ENCODE results near the gene DENND2A. TPM values are rescaled to one million over a fixed set of nuclear protein-coding genes. Genes with fewer than 3 reads are reported as not detected.

The DENND2A gene
- polyA plus RNA-seq, 3 donors = not detected

DNA sequence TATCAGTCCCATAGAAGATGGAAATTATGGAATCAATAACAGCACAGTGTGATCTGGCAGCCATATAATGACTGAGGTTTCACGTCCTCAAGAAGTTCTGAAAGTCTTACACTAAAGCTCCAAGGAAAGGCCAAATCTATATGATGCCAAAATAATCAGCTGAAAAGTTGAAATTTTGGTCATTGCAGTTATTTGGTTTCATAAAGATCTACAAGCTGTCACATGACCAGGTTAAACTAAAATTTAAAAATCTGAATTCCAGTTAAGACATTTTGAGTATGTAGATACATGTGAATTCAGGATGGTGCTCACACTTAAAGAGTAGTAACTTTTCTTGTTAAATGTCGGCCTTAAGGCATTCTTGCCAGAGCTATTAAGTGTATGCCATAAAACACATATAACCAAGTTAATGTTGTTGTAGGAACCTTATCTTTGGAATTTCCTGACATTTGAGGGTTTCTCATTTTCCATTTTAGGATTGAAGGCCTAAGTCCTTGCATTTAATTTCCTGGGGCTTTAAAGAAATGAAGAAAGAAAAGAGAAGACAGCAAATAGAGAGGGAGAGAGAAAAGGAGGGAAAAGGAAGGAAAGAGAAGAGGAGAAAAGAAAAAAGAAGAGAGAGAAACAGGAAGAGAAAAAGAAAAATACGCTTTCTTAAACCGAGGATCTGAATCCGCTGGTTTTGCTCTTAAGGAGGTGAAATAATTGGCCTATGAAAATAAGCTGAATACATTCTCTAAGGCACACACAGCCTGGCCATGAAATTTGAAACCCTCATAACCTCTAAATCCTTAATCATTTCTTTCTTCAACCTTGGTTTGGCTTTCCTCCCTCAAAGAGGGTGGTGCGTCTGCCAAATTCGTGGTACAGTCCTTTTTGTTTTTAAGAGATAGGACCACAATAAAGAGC, 43.8 kb downstream of the DENND2A start:
- Histone ChIP-seq H3K4me1 (ENCODE audit: control insufficient read depth in 1 of 2, insufficient read depth in 2 of 2, low read length in 2 of 2) (no peaks in the 10 kb centered on the region), H3K27me3 (ENCODE audit: control insufficient read depth in 2 of 2, insufficient read depth in 2 of 2, low read length in 2 of 2) (no peaks in the 10 kb centered on the region), H3K9me3 (replicated peaks in 1 of 2; ENCODE audit: control insufficient read depth in 1 of 2, insufficient read depth in 1 of 2, low read length in 2 of 2) (no peaks in the 10 kb centered on the region), H3K79me2 (ENCODE audit: insufficient read depth, low read length) (no peaks in the 10 kb centered on the region), H3K4me2 (replicated peaks; ENCODE audit: extremely low read depth, low read length, poor library complexity, severe bottlenecking) (no peak overlapping the region), H4K20me1 (ENCODE audit: insufficient read depth, low read length) (no peaks in the 10 kb centered on the region), H2AFZ (ENCODE audit: insufficient read depth, low read depth, low read length, poor library complexity, severe bottlenecking) (no peak overlapping the region), H3K27ac (ENCODE audit: low read depth in 1 of 2, low read length in 2 of 2) (no peak overlapping the region), H3K9ac (ENCODE audit: insufficient read depth, low read length, poor library complexity, severe bottlenecking) (no peak overlapping the region), H3K36me3 (replicated peaks in 1 of 2; ENCODE audit: control insufficient read depth in 1 of 2, insufficient read depth in 2 of 2, low read length in 2 of 2) (no peaks in the 10 kb centered on the region), H3K4me3 (replicated peaks in 1 of 3; ENCODE audit: low read depth in 2 of 3, low read length in 3 of 3) (no peak overlapping the region)
- Mint-ChIP-seq H3K27ac (no peak overlapping the region), H3K4me1 (no peaks in the 10 kb centered on the region), H3K27me3 (ENCODE audit: low read depth in 3 of 3) (peaks cover 3 to 11% (median 7%) of the 10 kb centered on the region in 3 donors), H3K4me3 (no peak overlapping the region), H3K9me3 (no peaks in the 10 kb centered on the region), H3K36me3 (no peaks in the 10 kb centered on the region)
- no peak for DNase-seq
- intact Hi-C loops (cut with micrococcal nuclease) = no loop called here
- WGBS (ENCODE audit: insufficient coverage) = no CpG with 5 or more reads among the region's 7 CpGs
- TF ChIP-seq, protein P1, sequence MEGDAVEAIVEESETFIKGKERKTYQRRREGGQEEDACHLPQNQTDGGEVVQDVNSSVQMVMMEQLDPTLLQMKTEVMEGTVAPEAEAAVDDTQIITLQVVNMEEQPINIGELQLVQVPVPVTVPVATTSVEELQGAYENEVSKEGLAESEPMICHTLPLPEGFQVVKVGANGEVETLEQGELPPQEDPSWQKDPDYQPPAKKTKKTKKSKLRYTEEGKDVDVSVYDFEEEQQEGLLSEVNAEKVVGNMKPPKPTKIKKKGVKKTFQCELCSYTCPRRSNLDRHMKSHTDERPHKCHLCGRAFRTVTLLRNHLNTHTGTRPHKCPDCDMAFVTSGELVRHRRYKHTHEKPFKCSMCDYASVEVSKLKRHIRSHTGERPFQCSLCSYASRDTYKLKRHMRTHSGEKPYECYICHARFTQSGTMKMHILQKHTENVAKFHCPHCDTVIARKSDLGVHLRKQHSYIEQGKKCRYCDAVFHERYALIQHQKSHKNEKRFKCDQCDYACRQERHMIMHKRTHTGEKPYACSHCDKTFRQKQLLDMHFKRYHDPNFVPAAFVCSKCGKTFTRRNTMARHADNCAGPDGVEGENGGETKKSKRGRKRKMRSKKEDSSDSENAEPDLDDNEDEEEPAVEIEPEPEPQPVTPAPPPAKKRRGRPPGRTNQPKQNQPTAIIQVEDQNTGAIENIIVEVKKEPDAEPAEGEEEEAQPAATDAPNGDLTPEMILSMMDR (IDR thresholded peaks at IDR 0.05) = no peak

DNA sequence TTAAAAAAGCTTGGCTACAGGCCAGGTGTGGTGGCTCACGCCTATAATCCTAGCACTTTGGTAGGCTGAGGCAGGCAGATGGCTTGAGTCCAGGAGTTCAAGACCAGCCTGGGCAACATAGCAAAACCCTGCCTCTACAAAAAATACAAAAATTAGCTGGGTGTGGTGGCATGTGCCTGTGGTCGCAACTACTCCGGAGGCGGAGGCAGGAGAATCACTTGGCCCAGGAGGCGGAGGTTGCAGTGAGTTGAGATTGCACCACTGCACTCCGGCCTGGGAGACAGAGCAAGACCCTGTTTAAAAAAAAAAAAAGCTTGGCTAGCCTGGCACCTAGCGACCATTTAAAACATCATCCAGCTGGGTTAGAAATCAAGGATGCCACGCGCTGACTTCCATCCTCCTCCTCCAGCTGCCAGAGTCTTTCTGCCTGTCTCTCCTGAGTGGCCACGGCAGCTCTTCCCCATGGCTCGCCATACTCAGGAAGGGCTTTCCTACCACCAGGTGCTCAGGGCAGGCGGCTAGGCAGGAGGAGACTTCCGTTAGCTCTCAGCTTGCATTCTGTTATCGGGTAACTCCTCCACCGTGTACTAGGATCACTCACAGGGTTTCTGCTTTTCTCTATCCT, 45.0 kb downstream of the DENND2A start:
- H3K4me2 ChIP-seq (replicated peaks; ENCODE audit: extremely low read depth, low read length, poor library complexity, severe bottlenecking) = no peak overlapping the region
- no peaks in the 10 kb centered on the region for H3K9me3 Mint-ChIP-seq
- DNase-seq = no peak
- intact Hi-C loops (cut with micrococcal nuclease) = no loop called here
- no peaks in the 10 kb centered on the region for H3K9me3 ChIP-seq (replicated peaks in 1 of 2; ENCODE audit: control insufficient read depth in 1 of 2, insufficient read depth in 1 of 2, low read length in 2 of 2)
- H3K9ac ChIP-seq (ENCODE audit: insufficient read depth, low read length, poor library complexity, severe bottlenecking) = no peak overlapping the region
- TF ChIP-seq, protein P1 (IDR thresholded peaks at IDR 0.05) = no peak
- no peak overlapping the region for H3K4me3 ChIP-seq (replicated peaks in 1 of 3; ENCODE audit: low read depth in 2 of 3, low read length in 3 of 3)
- no peaks in the 10 kb centered on the region for H3K27me3 ChIP-seq (ENCODE audit: control insufficient read depth in 2 of 2, insufficient read depth in 2 of 2, low read length in 2 of 2)
- H3K27me3 Mint-ChIP-seq (ENCODE audit: low read depth in 3 of 3) = peaks cover 3 to 13% (median 7%) of the 10 kb centered on the region in 3 donors
- H3K79me2 ChIP-seq (ENCODE audit: insufficient read depth, low read length) = no peaks in the 10 kb centered on the region
- H4K20me1 ChIP-seq (ENCODE audit: insufficient read depth, low read length) = no peaks in the 10 kb centered on the region
- 92% methylated on average over 11 of the region's 15 CpGs for WGBS (ENCODE audit: insufficient coverage)
- no peaks in the 10 kb centered on the region for H3K36me3 Mint-ChIP-seq
- no peaks in the 10 kb centered on the region for H3K36me3 ChIP-seq (replicated peaks in 1 of 2; ENCODE audit: control insufficient read depth in 1 of 2, insufficient read depth in 2 of 2, low read length in 2 of 2)
- H3K27ac Mint-ChIP-seq = no peak overlapping the region
- H2AFZ ChIP-seq (ENCODE audit: insufficient read depth, low read depth, low read length, poor library complexity, severe bottlenecking) = no peak overlapping the region
- no peaks in the 10 kb centered on the region for H3K4me1 Mint-ChIP-seq
- no peak overlapping the region for H3K27ac ChIP-seq (ENCODE audit: low read depth in 1 of 2, low read length in 2 of 2)
- H3K4me3 Mint-ChIP-seq = no peak overlapping the region
- H3K4me1 ChIP-seq (ENCODE audit: control insufficient read depth in 1 of 2, insufficient read depth in 2 of 2, low read length in 2 of 2) = no peaks in the 10 kb centered on the region

Data from CD14-positive monocyte (primary cell).